ENCODE results near the gene TMEM183A. TPM values are rescaled to one million over a fixed set of nuclear protein-coding genes. Genes with fewer than 3 reads are reported as not detected.

The TMEM183A gene
- total RNA-seq, 1 experiment from 2014 or later, result 92.5 TPM

- no peak for DNase-seq (ENCODE audit: low spot score)
Observed at GRCh38 chr1:203028784-203029553, 21.8 kb downstream of the TMEM183A start.

- no peak for DNase-seq (ENCODE audit: low spot score)
Observed at GRCh38 chr1:203031467-203031866, 24.3 kb downstream of the TMEM183A start.

GRCh38 chr1:203033287-203033686 is 26.1 kb downstream of the TMEM183A start:
- no peak for DNase-seq (ENCODE audit: low spot score)

- no peak for DNase-seq (ENCODE audit: low spot score)
Observed at GRCh38 chr1:203033917-203034316, 26.7 kb downstream of the TMEM183A start.

GRCh38 chr1:203034422-203035110 is 27.4 kb downstream of the TMEM183A start:
- DNase-seq (ENCODE audit: low spot score), result no peak

- DNase-seq (ENCODE audit: low spot score), result no peak
Observed at GRCh38 chr1:203035111-203036000, 28.2 kb downstream of the TMEM183A start.

GRCh38 chr1:203036135-203036534 is 29.0 kb downstream of the TMEM183A start:
- DNase-seq (ENCODE audit: low spot score), result no peak

- no peak for DNase-seq (ENCODE audit: low spot score)
Observed at GRCh38 chr1:203036537-203036936, 29.4 kb downstream of the TMEM183A start.

- DNase-seq (ENCODE audit: low spot score), result no peak
Observed at GRCh38 chr1:203037509-203038190, 30.5 kb downstream of the TMEM183A start.

GRCh38 chr1:203038217-203038741 is 31.1 kb downstream of the TMEM183A start:
- peak; percentile 36 for DNase-seq (ENCODE audit: low spot score)

GRCh38 chr1:203038891-203039608 is 31.9 kb downstream of the TMEM183A start:
- peak; percentile 79 for DNase-seq (ENCODE audit: low spot score)

GRCh38 chr1:203039609-203040512 is 32.7 kb downstream of the TMEM183A start:
- DNase-seq (ENCODE audit: low spot score), result peak; percentile 26

GRCh38 chr1:203040513-203041275 is 33.5 kb downstream of the TMEM183A start:
- DNase-seq (ENCODE audit: low spot score), result no peak

- DNase-seq (ENCODE audit: low spot score), result no peak
Observed at GRCh38 chr1:203041351-203041932, 34.3 kb downstream of the TMEM183A start.

- no peak for DNase-seq (ENCODE audit: low spot score)
Observed at GRCh38 chr1:203043830-203044545, 36.8 kb downstream of the TMEM183A start.

- no peak for DNase-seq (ENCODE audit: low spot score)
Observed at GRCh38 chr1:203044546-203045250, 37.5 kb downstream of the TMEM183A start.

- DNase-seq (ENCODE audit: low spot score), result no peak
Observed at GRCh38 chr1:203045336-203045735, 38.2 kb downstream of the TMEM183A start.

Data from HT-29 (cell line).